Activated CD4-positive, alpha-beta T cell treated with anti-CD3 and anti-CD28 coated beads, Interleukin-2, amount 50 U/mL, for 4 hours (primary cell): ENCODE results near the gene GSTA1.
"Not testable (repeated sequence)": the region's sequence is repeated elsewhere in the genome, so short reads cannot be mapped to it uniquely, and the experiment has no call there.

Experiments
- DNase-seq, 2 experiments: peaks; one replicate each; pipeline ENCODE4 v3.0.0-alpha.2; 2020

Gene GSTA1

DNA sequence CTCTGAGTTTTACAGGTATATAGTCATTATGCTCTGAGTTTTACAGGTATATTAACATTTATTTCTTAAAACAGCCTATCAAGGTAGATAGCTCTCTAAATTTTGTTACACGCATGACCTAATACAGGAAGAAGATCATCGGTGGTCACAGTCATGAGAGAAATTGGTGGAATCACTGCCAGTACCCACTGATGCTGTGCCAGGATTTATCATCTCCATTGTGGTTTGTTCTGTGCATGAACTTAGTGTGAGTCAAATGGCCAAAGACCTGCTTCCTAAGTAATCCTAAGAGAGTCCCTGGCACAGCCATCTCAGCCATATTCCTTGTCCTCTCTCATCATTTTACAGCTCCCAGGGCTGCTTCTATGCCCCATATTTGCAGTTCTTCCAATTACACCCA, 50.5 kb downstream of the GSTA1 start:
- not testable (repeated sequence) for DNase-seq

- DNase-seq, result no peak
These were observed 51.3 kb downstream of the GSTA1 start for GRCh38 chr6:52752310-52752709.

GRCh38 chr6:52749556-52750152, 54.0 kb downstream of the GSTA1 start:
- DNase-seq, result no peak

DNA sequence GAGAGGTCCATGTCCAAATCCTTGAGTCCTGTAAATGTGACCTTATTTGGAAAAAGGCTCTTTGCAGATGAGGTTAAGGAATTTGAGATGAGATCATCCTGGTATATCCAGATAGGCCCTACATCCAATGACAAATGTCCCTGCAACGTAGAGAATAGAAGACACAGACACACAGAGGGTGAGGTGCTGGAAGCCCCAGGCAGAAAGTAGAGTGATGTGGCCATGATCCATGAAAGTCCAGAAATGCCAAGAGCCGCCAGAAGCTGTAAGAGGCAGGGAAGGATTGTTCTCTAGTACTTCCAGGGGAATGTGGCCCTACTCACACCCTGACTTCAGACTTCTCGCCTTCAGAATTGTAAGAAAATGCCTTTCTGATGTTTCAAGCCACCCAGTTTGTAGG, 56.3 kb downstream of the GSTA1 start:
- DNase-seq, result not testable (repeated sequence)

GRCh38 chr6:52746213-52746612, 57.4 kb downstream of the GSTA1 start:
- DNase-seq, result no peak

- no peak for DNase-seq
These were observed 57.8 kb downstream of the GSTA1 start for GRCh38 chr6:52745764-52746201.

DNA sequence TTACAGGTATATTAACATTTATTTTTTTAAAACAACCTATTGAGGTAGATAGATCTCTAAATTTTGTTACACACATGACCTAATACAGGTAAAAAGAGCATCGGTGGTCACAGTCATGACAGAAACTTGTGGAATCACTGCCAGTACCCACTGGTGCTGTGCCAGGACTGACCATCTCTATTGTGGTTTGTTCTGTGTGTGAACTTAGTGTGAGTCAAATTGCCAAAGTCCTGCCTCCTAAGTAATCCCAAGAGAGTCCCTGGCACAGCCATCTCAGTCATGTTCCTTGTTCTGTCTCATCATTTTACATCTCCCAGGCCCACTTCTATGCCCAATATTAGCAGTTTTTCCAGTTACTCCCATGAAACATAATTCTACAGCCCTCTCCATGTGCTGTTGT, 61.7 kb downstream of the GSTA1 start:
- DNase-seq, result no peak
